ENCODE data around the gene MMP25.

GRCh38 chr16:3035289-3035971 lies 10.9 kb upstream of the MMP25 start:
- TF ChIP-seq REST (IDR thresholded peaks at IDR 0.05; ENCODE audit: insufficient read depth in 1 of 2, low read depth in 2 of 2, low read length in 2 of 2), result no peak
- TF ChIP-seq SIN3A (IDR thresholded peaks at IDR 0.05; ENCODE audit: borderline replicate concordance, insufficient read depth, low read length), result no peak
- no peak for TF ChIP-seq POLR2AphosphoS5 (IDR thresholded peaks at IDR 0.05; ENCODE audit: low read depth, low read length)
- TF ChIP-seq TAF1 (IDR thresholded peaks at IDR 0.05; ENCODE audit: borderline replicate concordance, insufficient read depth, low read length), result no peak
